CD14-positive monocyte (primary cell): Measurements from ENCODE around the gene SYS1. TPM values are rescaled to one million over a fixed set of nuclear protein-coding genes. Genes with fewer than 3 reads are reported as not detected.

Experiments used
- DNase-seq, 3 donors: peaks; one replicate each; pipeline ENCODE4 v3.0.0-alpha.2; 2011 to 2022
- H2AFZ ChIP-seq: 2 replicates; pipeline ENCODE4 v1.6.0; 2012; ENCODE audit warnings: mild to moderate bottlenecking, low read depth, low read length, inconsistent platforms; ENCODE audit not compliant: insufficient read depth, poor library complexity, severe bottlenecking
- H3K27ac ChIP-seq, 2 donors: 1 replicate in 1 of 2; 2 replicates in 1 of 2; pipeline ENCODE4 v1.5.1; 2012 to 2013; ENCODE audit warnings: low read length in 2 of 2, control low read depth in 1 of 2, inconsistent platforms in 1 of 2, low read depth in 1 of 2, mild to moderate bottlenecking in 1 of 2
- H3K27me3 ChIP-seq, 2 donors: one replicate each; pipeline versions ENCODE4 v1.6.0 to v1.6.1; 2011 to 2013; ENCODE audit warnings: low read length in 2 of 2; ENCODE audit not compliant: control insufficient read depth in 2 of 2, insufficient read depth in 2 of 2
- H3K36me3 ChIP-seq, 2 donors: replicated peaks in 1 of 2; 1 replicate in 1 of 2; 2 replicates in 1 of 2; pipeline versions ENCODE4 v1.5.1 to v1.6.1; 2012 to 2013; ENCODE audit warnings: low read length in 2 of 2, control low read depth in 1 of 2, inconsistent platforms in 1 of 2, mild to moderate bottlenecking in 1 of 2; ENCODE audit not compliant: insufficient read depth in 2 of 2, control insufficient read depth in 1 of 2
- H3K4me1 ChIP-seq, 2 donors: 1 replicate in 1 of 2; 2 replicates in 1 of 2; pipeline versions ENCODE4 v1.5.1 to v1.6.1; 2012 to 2013; ENCODE audit warnings: low read length in 2 of 2, control low read depth in 1 of 2, inconsistent platforms in 1 of 2, mild to moderate bottlenecking in 1 of 2, moderate library complexity in 1 of 2; ENCODE audit not compliant: insufficient read depth in 2 of 2, control insufficient read depth in 1 of 2
- H3K4me2 ChIP-seq: replicated peaks from 2 replicates; pipeline ENCODE3; 2012; ENCODE audit warnings: low read length, moderate library complexity, mild to moderate bottlenecking; ENCODE audit not compliant: poor library complexity, severe bottlenecking; ENCODE audit errors: extremely low read depth
- H3K4me3 ChIP-seq, 3 experiments: fragments of 200-600 bp in 1 of 3; sonication (generic) in 1 of 3; replicated peaks in 1 of 3; 1 replicate in 2 of 3; 2 replicates in 1 of 3; pipeline ENCODE4 v1.5.1; 2011 to 2013; ENCODE audit warnings: low read length in 3 of 3, mild to moderate bottlenecking in 3 of 3, control low read depth in 2 of 3, low read depth in 2 of 3, inconsistent platforms in 1 of 3, moderate library complexity in 1 of 3
- H3K79me2 ChIP-seq: 2 replicates; pipeline ENCODE4 v1.6.0; 2012; ENCODE audit warnings: mild to moderate bottlenecking, control low read depth, inconsistent platforms, low read length, moderate library complexity; ENCODE audit not compliant: insufficient read depth
- H3K9ac ChIP-seq: 2 replicates; pipeline ENCODE4 v1.6.0; 2017; ENCODE audit warnings: low read length, mild to moderate bottlenecking; ENCODE audit not compliant: insufficient read depth, poor library complexity, severe bottlenecking
- H3K9me3 ChIP-seq, 2 donors: replicated peaks in 1 of 2; 1 replicate in 1 of 2; 2 replicates in 1 of 2; pipeline versions ENCODE4 v1.5.1 to v1.6.1; 2012 to 2013; ENCODE audit warnings: low read length in 2 of 2, control low read depth in 1 of 2; ENCODE audit not compliant: control insufficient read depth in 1 of 2, insufficient read depth in 1 of 2
- H4K20me1 ChIP-seq: 2 replicates; pipeline ENCODE4 v1.6.0; 2012; ENCODE audit warnings: mild to moderate bottlenecking, low read length, control low read depth, moderate library complexity; ENCODE audit not compliant: insufficient read depth
- H3K27ac Mint-ChIP-seq, 7 donors: one replicate each; pipeline ENCODE4 v1.8.0; 2020; ENCODE audit warnings: mild to moderate bottlenecking in 7 of 7, mixed read lengths in 7 of 7, moderate library complexity in 6 of 7, inconsistent platforms in 2 of 7
- H3K27me3 Mint-ChIP-seq, 3 donors: one replicate each; pipeline ENCODE4 v1.8.0; 2021 to 2022; ENCODE audit warnings: low read depth in 3 of 3, mild to moderate bottlenecking in 3 of 3, mixed read lengths in 3 of 3, moderate library complexity in 3 of 3, inconsistent platforms in 1 of 3
- H3K36me3 Mint-ChIP-seq, 2 donors: one replicate each; pipeline ENCODE4 v1.8.0; 2020; ENCODE audit warnings: mixed read lengths in 2 of 2, inconsistent platforms in 1 of 2, mild to moderate bottlenecking in 1 of 2
- H3K4me1 Mint-ChIP-seq: one replicate; pipeline ENCODE4 v1.8.0; 2020; ENCODE audit warnings: mild to moderate bottlenecking, mixed read lengths
- H3K4me3 Mint-ChIP-seq, 2 donors: one replicate each; pipeline ENCODE4 v1.8.0; 2020; ENCODE audit warnings: mild to moderate bottlenecking in 2 of 2, mixed read lengths in 2 of 2, moderate library complexity in 1 of 2
- H3K9me3 Mint-ChIP-seq, 7 donors: one replicate each; pipeline ENCODE4 v1.8.0; 2020 to 2022; ENCODE audit warnings: mixed read lengths in 7 of 7, mild to moderate bottlenecking in 6 of 7, moderate library complexity in 6 of 7, inconsistent platforms in 2 of 7
- WGBS: methylation state at CpG from one replicate; pipeline ENCODE4 v1.1.5; 2013; ENCODE audit warnings: missing lambda C conversion rate; ENCODE audit not compliant: insufficient coverage; 5-methylcytosine and 5-hydroxymethylcytosine counted together
- intact Hi-C, 2 donors: fragments of 100-400 bp; cut with micrococcal nuclease; formaldehyde crosslinking; loops; one replicate each; pipeline versions ENCODE4 v1.15.0 to v1.15.1; 2023
- polyA plus RNA-seq, 3 donors: library from polyadenylated mRNA; depleted of rRNA in 1 of 3; unstranded in 2 of 3; stranded (reverse) in 1 of 3; fragments of 300-500 nt in 2 of 3; fragments of >200 nt in 1 of 3; fragmentation: Illumina TruSeq in 2 of 3; gene quantifications; 1 replicate in 2 of 3; 2 replicates in 1 of 3; pipeline ENCODE4 v1.2.3, GENCODE V29; 2012 to 2021
- TF ChIP-seq, protein P1 (sequence below): fragments of 200-600 bp; IDR thresholded peaks from one replicate; pipeline ENCODE4 v1.8.0; 2022; ENCODE audit warnings: antibody characterized with exemption, mild to moderate bottlenecking

SYS1 gene
- polyA plus RNA-seq, 3 donors: 16.8 to 23.1 (median 22.1) TPM

DNA sequence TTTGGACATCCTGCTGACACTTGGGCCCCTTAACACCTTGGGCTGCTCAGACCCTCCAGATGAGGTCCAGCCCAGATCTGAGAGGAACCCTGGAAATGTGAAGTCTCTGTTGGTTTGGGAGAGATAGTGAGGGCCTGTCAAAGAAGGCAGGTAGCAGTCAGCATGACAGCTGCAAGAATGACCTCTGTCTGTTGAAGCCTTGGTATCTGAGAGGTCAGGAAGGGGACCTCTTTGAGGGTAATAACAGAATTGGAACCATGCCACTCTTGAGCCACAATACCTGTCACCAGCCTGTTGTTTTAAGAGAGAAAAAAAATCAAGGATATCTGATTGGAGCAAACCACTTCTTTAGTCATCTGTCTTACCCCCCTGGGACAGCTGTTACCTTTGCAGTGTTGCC lies 4.2 kb downstream of the SYS1 start:
- Mint-ChIP-seq H3K27ac (peak overlapping the region in 2 of 7 donors; percentile 18 to 19), H3K4me3 (no peak overlapping the region), H3K27me3 (peaks cover 0 to 2% (median 0%) of the 10 kb centered on the region in 3 donors), H3K36me3 (peaks cover 44 to 48% of the 10 kb centered on the region in 2 donors), H3K9me3 (peaks cover 0 to 2% (median 0%) of the 10 kb centered on the region in 7 donors), H3K4me1 (peaks cover 47% of the 10 kb centered on the region)
- DNase-seq: no peak
- TF ChIP-seq, protein P1, sequence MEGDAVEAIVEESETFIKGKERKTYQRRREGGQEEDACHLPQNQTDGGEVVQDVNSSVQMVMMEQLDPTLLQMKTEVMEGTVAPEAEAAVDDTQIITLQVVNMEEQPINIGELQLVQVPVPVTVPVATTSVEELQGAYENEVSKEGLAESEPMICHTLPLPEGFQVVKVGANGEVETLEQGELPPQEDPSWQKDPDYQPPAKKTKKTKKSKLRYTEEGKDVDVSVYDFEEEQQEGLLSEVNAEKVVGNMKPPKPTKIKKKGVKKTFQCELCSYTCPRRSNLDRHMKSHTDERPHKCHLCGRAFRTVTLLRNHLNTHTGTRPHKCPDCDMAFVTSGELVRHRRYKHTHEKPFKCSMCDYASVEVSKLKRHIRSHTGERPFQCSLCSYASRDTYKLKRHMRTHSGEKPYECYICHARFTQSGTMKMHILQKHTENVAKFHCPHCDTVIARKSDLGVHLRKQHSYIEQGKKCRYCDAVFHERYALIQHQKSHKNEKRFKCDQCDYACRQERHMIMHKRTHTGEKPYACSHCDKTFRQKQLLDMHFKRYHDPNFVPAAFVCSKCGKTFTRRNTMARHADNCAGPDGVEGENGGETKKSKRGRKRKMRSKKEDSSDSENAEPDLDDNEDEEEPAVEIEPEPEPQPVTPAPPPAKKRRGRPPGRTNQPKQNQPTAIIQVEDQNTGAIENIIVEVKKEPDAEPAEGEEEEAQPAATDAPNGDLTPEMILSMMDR: no peak
- no peak overlapping the region for H2AFZ ChIP-seq
- H3K27me3 ChIP-seq: no peaks in the 10 kb centered on the region
- H3K27ac ChIP-seq: no peak overlapping the region
- H3K9me3 ChIP-seq: no peaks in the 10 kb centered on the region
- H4K20me1 ChIP-seq: peaks cover 49% of the 10 kb centered on the region
- intact Hi-C loops: loop anchor here in 1 of 2 donors (5.0 kb wide), 1 partner anchor 50 kb away; the partner anchor contains the start of gene PIGT
- no peak overlapping the region for H3K4me3 ChIP-seq
- H3K9ac ChIP-seq: no peak overlapping the region
- H3K36me3 ChIP-seq: peaks cover 23 to 30% of the 10 kb centered on the region in 2 donors
- peaks cover 36 to 46% of the 10 kb centered on the region in 2 donors for H3K4me1 ChIP-seq
- H3K79me2 ChIP-seq: peaks cover 20% of the 10 kb centered on the region
- H3K4me2 ChIP-seq: no peak overlapping the region

GRCh38 chr20:45368221-45368980 lies 5.4 kb downstream of the SYS1 start:
- WGBS: 6% methylated on average over 6 of the region's 6 CpGs
- Mint-ChIP-seq H3K9me3 (peaks cover 0 to 3% (median 0%) of the 10 kb centered on the region in 7 donors), H3K36me3 (peaks cover 49% of the 10 kb centered on the region in 2 donors), H3K4me3 (peak overlapping the region in 1 of 2 donors; percentile 73), H3K27ac (peak overlapping the region; percentile 85 to 93 (median 91)), H3K4me1 (peaks cover 52% of the 10 kb centered on the region), H3K27me3 (peaks cover 2 to 11% (median 9%) of the 10 kb centered on the region in 3 donors)
- intact Hi-C loops: loop anchor here in 1 of 2 donors (5.0 kb wide), 1 partner anchor 49 kb away; the partner anchor contains the start of gene PIGT
- peaks cover 23 to 30% of the 10 kb centered on the region in 2 donors for H3K36me3 ChIP-seq
- TF ChIP-seq, protein P1: no peak
- peak overlapping the region; percentile 45 for H3K9ac ChIP-seq
- peak overlapping the region in 1 of 2 donors; percentile 80 for H3K27ac ChIP-seq
- H2AFZ ChIP-seq: no peak overlapping the region
- peak overlapping the region; percentile 41 for H3K4me2 ChIP-seq
- DNase-seq: peak; percentile 66 to 90 (median 74)
- peaks cover 47% of the 10 kb centered on the region for H4K20me1 ChIP-seq
- H3K4me3 ChIP-seq: peak overlapping the region in 1 of 3 experiments; percentile 38
- H3K79me2 ChIP-seq: peaks cover 19% of the 10 kb centered on the region
- peaks cover 39 to 52% of the 10 kb centered on the region in 2 donors for H3K4me1 ChIP-seq
- no peaks in the 10 kb centered on the region for H3K9me3 ChIP-seq
- H3K27me3 ChIP-seq: peaks cover 0 to 3% of the 10 kb centered on the region in 2 donors
